Fibroblast of pulmonary artery (primary cell): ENCODE results near the gene FAM184B.

ENCODE experiments used
- DNase-seq: peaks from one replicate; pipeline ENCODE4 v3.0.0-alpha.2; 2010; ENCODE audit warnings: low read depth
- H3K4me3 ChIP-seq: replicated peaks from 2 replicates; pipeline ENCODE4 v1.5.1; 2011; ENCODE audit warnings: low read depth, mild to moderate bottlenecking, control low read depth, low read length, moderate library complexity
- TF ChIP-seq, protein P1 (sequence below): IDR thresholded peaks from 2 replicates; pipeline ENCODE4 v1.5.1; 2011; ENCODE audit warnings: mild to moderate bottlenecking, control low read depth, low read length, inconsistent platforms; ENCODE audit errors: missing control alignments

The FAM184B gene

DNA sequence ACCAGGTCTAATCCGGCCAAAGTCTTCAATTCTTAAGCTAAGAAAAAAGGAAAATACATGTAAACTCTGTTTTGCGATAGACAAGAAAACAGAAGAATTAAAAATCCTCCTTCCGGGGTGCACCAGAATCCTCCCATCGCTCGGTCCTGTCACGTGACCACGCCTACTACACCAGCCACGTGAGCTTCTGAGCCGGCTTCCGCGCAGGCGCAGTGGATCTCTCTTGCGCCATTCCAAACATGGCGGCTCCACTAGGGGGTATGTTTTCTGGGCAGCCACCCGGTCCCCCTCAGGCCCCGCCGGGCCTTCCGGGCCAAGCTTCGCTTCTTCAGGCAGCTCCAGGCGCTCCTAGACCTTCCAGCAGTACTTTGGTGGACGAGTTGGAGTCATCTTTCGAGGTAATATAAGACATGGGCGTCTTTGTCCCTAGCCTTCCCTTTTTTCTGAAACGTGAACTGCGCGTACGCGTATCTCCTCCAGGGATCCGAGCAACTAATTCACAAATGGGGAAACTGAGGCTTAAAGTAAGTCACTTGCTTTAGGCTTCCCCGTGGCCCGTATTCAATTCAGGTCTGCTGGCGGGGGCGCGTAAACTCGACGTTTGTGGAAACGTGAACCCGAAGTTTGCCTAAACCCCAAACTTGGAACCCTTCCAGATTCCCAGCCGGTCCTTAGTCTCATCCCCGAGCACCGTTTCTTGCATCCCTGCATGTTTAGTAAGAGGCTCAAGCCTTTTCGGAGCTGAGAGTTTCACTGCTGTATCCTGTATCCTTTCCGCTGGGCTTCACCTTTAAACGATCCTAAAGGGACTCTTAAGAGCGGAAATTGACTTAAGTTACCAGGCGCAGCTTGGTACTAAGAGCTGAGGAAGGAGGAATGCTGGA, 166.8 kb downstream of the FAM184B start, which contains the start of gene MED28:
MED28 (plus strand) TSS at position 226 of the 884 bp plus-strand sequence; CDS start at position 240, 14 bp downstream.
- TF ChIP-seq, protein P1, sequence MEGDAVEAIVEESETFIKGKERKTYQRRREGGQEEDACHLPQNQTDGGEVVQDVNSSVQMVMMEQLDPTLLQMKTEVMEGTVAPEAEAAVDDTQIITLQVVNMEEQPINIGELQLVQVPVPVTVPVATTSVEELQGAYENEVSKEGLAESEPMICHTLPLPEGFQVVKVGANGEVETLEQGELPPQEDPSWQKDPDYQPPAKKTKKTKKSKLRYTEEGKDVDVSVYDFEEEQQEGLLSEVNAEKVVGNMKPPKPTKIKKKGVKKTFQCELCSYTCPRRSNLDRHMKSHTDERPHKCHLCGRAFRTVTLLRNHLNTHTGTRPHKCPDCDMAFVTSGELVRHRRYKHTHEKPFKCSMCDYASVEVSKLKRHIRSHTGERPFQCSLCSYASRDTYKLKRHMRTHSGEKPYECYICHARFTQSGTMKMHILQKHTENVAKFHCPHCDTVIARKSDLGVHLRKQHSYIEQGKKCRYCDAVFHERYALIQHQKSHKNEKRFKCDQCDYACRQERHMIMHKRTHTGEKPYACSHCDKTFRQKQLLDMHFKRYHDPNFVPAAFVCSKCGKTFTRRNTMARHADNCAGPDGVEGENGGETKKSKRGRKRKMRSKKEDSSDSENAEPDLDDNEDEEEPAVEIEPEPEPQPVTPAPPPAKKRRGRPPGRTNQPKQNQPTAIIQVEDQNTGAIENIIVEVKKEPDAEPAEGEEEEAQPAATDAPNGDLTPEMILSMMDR, result no peak
- H3K4me3 ChIP-seq, result peak within 1 kb of the TSS; percentile 86
- peak; percentile 97 for DNase-seq

DNA sequence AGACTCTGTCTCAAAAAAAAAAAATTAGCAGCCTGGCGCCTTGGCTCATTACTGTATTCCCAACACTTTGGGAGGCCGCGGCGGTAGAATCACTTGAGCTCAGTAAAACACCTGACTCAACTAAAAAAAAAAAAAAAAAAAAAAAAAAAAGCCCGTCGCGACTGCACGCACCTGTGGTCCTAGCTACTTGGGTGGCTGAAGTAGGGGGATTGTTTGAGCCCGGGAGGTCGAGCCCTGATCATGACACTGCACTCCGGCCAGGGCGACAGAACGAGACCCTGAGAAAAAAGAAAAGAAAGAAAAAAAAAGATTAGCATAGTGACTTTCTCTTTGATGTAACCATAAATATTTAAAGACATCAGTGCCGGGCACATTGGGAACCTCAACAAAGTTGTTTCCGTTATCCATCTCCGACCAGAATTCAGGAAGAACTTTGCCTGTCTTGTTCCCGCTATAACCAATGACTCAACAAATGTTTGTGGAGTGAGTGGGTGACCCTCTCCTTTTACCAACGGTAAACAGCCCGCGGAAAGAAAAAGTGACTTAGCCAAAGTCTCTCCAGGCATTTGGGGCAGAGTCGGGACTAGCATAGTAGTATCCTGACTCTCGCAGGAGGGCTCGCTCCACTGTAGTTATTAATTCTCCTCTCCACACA, 167.5 kb downstream of the FAM184B start:
- TF ChIP-seq, protein P1, result no peak
- H3K4me3 ChIP-seq, result peak overlapping the region; percentile 86
- peak; percentile 71 for DNase-seq

DNA sequence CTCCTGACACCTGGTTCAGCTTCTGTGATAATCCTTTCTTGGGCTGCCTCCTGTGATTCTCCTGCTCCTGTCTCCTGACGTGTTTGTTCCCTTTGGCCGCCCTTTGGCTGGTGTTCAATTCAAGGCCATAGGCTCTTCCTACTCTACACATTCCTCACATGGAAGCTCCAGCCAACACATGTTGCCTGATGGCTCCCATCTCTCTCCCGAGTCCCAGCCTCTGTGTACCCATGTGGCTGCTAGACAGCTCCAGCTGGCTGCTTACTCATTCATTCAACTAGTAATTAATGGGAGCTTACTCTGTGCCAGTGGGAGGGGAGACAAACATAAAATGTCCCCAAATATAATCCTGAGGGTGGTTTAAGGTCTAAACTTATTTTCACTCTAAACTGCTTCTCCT, 176.2 kb downstream of the FAM184B start:
- no peak overlapping the region for H3K4me3 ChIP-seq
- TF ChIP-seq, protein P1, result no peak
- no peak for DNase-seq

DNA sequence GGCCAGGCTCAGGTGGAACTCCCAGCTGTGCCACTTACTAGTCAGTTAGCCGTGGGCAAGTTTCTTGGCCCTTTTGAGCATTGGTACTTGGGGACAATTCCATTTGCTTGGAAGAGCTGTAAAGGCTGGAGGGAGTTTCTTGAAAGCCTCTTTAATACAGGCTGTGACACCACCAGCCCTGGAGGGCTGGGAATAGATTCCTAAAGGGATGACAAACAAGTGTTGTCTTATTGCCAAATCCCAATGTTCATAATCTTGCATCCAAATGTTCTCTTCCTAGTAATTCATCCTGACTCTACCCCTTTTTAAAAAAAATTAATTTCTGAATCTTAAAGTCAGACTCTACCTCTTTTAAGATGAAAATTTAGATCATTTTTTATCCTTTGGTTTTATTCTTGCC, 181.6 kb downstream of the FAM184B start:
- no peak for DNase-seq
- no peak overlapping the region for H3K4me3 ChIP-seq
- TF ChIP-seq, protein P1, result no peak

DNA sequence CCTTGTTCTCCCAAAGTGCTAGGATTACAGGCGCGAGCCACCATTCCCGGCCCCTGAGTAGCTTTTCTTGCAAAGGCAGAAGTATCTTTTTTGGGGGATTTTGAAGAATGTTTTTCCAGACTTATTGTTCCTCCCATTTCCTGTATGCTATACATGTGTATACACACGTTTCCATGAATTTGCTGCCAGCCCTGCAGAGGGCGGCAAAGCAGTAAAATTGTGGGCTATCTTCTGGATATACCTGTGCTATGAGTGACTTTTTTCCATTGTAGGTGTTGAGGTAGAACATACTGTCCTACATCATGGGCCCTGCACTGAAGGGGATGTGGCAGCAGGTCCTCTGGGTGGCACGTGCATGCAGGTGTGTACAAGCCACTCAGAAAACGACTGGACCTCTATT, 183.9 kb downstream of the FAM184B start:
- DNase-seq, result peak; percentile 21
- H3K4me3 ChIP-seq, result no peak overlapping the region
- TF ChIP-seq, protein P1, result peak; percentile 35

DNA sequence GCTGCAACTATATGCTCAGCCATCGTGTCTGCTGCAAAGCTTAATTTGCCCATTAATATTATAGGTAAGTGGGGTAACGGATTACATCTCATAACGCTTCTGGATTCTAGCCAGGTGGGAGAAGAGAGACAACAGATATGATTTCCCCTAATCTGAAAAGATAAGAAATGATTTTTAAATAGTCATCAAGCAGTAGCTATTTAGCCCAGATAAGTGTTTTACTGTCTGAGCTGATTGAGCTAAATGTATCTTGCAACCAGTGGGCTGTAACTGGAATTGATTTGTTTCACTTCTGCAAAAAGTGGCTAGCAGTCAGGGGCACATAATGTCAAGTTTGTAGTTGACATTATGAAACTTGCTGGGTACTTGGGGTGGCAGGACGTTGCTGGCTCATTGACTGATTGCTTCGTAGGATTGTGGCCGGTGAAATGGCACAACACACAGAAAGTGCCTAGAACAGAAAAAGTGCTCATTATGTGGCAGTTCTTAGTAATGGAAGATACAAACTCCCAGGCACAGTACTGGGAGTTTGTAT, 185.9 kb downstream of the FAM184B start:
- TF ChIP-seq, protein P1, result no peak
- no peak for DNase-seq
- H3K4me3 ChIP-seq, result no peak overlapping the region
